ENCODE results near the gene DBN1.

The DBN1 gene

GRCh38 chr5:177472460-177473442, 683 bp downstream of the DBN1 start:
- no peak for DNase-seq (ENCODE audit: extremely low read depth, low read depth)
- no peak for TF ChIP-seq CTCF (IDR thresholded peaks at IDR 0.05; ENCODE audit: low read depth, low read length, missing control alignments)
- peak overlapping the region; percentile 82 for H3K4me3 ChIP-seq (replicated peaks; ENCODE audit: low read depth, low read length)

GRCh38 chr5:177471610-177472356, 1.7 kb downstream of the DBN1 start:
- TF ChIP-seq CTCF (IDR thresholded peaks at IDR 0.05; ENCODE audit: low read depth, low read length, missing control alignments), result no peak
- peak overlapping the region; percentile 82 for H3K4me3 ChIP-seq (replicated peaks; ENCODE audit: low read depth, low read length)
- no peak for DNase-seq (ENCODE audit: extremely low read depth, low read depth)

GRCh38 chr5:177470759-177471536, 2.5 kb downstream of the DBN1 start:
- no peak for DNase-seq (ENCODE audit: extremely low read depth, low read depth)
- no peak for TF ChIP-seq CTCF (IDR thresholded peaks at IDR 0.05; ENCODE audit: low read depth, low read length, missing control alignments)
- H3K4me3 ChIP-seq (replicated peaks; ENCODE audit: low read depth, low read length), result peak overlapping the region; percentile 82

GRCh38 chr5:177469750-177470525, 3.5 kb downstream of the DBN1 start:
- TF ChIP-seq CTCF (IDR thresholded peaks at IDR 0.05; ENCODE audit: low read depth, low read length, missing control alignments), result no peak
- no peak overlapping the region; the same call in 1 of the 2 replicates for H3K4me3 ChIP-seq (replicated peaks; ENCODE audit: low read depth, low read length)
- DNase-seq (ENCODE audit: extremely low read depth, low read depth), result no peak

GRCh38 chr5:177468685-177469628, 4.5 kb downstream of the DBN1 start:
- no peak for DNase-seq (ENCODE audit: extremely low read depth, low read depth)

More at GRCh38 chr5:177468685-177469628, 4.5 kb downstream of the DBN1 start:
- no peak overlapping the region for H3K4me3 ChIP-seq (replicated peaks; ENCODE audit: low read depth, low read length)
- no peak for TF ChIP-seq CTCF (IDR thresholded peaks at IDR 0.05; ENCODE audit: low read depth, low read length, missing control alignments)
